Suppressor macrophage treated with lipopolysaccharide for 1 hour (primary cell): ENCODE measurements around the gene GRID1.

Source experiments
- DNase-seq, 3 donors: peaks; one replicate each; pipeline ENCODE4 v3.0.0-alpha.2; 2020 to 2022

GRID1 gene

DNA sequence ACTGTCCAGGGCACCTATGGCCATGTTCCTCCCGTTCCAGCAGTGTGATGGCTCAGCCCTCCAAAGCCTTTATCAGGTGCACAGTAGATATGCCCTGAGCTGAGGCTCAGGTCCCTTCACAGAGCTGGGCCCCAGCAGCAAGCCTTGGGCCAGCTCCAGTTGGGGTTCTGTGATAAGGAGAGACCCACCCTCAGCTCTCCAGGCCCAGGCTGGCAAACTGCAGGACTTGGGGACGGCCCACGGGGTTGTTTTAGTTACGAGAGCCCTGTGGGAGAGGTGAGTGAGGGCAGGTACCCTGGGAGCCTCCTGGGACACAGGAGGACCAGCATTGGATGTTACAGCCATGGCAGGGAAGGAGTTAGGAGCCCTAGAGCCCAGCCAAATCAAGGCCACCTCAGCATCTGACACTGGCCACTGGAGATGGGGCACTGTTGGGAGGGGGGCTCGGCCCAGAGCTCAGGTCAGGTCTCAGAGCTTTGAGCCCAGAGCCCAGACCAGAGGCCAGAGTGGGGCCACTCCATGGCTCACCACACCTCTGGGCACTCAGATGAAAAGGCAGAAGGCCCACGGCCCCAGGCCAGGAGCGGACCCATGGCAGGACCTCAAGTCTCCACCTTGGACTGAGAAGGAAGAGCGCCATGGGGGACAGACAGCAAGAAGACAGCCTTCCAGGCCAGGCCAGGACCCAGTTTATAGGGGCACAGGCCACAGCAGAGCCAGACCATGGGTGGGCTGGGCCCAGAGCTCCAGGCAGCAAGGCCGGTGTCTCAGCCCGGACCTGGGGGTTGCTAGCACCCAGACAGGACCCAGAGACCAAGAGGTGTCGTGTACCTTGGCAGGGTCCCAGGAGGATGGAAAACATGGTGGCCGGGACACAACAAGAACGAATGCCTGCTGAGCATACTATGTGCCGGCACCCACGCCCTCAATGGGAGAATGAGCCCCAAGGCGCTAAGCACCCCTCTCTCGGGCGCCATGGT, 12.8 kb downstream of the GRID1 start:
- DNase-seq = no peak

DNA sequence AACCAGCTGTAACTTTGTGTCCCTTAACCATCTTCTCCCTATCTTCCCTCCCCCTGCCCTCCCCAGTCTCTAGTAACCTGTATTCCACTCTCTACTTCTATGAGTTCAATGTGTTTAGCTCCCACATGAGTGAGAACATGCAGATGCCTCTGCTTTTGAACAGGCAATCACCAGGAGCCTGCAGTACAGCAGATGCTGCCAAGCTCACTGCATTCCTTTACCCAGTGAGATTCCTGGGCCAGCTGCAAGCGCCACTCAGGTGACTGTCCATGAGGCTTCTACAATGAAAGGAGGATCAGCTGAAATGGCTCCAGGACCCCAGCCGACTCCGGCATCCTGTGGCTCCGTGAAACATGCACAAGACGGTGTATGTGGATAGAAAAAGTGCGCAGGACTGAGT, 15.7 kb downstream of the GRID1 start:
- DNase-seq = no peak

GRCh38 chr10:86349940-86350630, 16.5 kb downstream of the GRID1 start:
- DNase-seq = no peak

DNA sequence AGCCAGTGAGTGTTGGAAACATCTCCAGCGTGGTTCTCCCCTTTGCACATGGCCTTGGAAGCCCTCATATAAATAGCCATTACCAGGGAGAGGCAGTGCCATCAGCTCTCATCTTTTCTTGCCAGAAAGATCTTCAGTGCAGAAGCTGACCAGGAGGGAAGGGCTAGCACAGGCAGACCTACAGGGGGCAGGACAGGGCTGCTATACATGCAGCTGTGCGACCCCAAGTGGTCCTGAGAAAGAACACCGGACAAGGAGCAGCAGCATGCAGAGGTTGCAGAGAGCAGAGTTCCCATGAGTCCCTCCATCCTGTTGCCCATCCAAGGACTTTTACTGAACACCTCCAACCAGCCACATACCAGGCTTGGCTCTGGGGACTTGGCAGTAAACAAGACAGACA, 17.1 kb downstream of the GRID1 start:
- no peak for DNase-seq

DNA sequence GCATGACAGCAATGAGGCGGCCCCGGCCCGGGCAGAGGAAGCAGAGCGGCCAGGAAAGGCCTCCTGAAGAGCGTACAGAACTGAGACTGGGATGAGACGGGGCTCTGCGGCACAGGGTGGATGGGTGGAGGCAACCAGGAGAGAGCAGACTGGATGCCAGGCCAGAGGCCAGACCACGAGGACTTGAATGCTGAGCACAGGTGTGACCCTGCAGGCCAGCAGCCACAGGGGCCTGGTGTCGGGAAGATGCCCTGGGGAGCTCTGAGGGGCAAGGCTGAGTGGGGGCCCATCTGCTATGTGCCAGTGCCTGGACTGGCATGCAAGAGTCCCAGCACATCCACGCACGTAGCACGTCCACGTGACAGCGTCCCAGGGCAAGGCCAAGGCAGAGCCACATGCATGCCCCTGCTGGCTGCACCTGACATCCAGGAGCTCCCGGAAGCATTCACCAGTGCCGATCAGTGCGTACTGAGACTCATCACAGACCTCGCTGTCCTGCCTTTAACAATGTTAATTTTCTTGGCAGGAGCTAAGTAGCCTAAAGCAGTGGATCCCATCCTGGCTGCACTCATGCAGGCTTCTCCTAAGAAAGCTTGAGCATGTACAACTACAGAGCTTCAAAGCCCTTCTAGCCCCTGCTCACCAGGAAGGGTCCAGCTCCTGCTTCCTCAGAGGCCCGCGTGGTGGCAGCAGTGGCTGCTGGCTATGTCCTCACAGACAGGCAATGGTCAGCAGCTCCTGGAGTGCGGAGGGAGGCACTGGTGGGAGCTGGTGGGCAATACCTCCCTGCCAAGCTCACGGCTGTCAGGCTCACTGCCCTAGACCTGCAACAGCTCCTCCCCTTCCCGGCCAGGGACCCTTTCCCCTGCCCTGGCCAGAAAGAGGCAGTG, 18.0 kb downstream of the GRID1 start:
- no peak for DNase-seq

- no peak for DNase-seq
Measured at GRCh38 chr10:86347856-86348255, 18.7 kb downstream of the GRID1 start.

GRCh38 chr10:86346799-86347665, 19.6 kb downstream of the GRID1 start:
- DNase-seq = no peak

- DNase-seq = no peak
Measured at GRCh38 chr10:86345859-86346798, 20.5 kb downstream of the GRID1 start.

- DNase-seq = no peak
Measured at GRCh38 chr10:86345296-86345858, 21.2 kb downstream of the GRID1 start.

DNA sequence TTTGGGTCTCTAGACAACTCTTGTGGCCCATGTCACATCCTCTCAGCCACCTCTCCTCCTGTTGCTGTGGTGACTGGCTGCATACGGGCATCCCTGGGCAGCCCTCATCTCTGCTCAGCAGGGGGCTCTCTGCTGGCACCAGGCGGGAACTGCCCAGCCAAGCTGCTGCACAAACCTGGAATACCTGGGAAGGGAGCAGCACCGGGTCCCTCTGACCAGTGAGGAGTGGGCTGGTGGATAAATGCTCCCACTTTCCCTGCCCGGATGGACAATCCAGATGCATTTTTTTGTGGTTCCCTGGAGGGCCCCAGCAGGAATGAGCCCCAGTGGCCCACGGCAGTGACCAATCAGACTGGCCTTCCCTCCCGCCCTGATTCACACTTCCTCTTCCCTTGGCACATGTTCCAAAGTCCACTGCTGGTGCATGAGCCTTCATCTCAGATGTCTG, 21.9 kb downstream of the GRID1 start:
- DNase-seq = peak; percentile 44 to 48 (median 46)

GRCh38 chr10:86344281-86344680, 22.3 kb downstream of the GRID1 start:
- no peak for DNase-seq

DNA sequence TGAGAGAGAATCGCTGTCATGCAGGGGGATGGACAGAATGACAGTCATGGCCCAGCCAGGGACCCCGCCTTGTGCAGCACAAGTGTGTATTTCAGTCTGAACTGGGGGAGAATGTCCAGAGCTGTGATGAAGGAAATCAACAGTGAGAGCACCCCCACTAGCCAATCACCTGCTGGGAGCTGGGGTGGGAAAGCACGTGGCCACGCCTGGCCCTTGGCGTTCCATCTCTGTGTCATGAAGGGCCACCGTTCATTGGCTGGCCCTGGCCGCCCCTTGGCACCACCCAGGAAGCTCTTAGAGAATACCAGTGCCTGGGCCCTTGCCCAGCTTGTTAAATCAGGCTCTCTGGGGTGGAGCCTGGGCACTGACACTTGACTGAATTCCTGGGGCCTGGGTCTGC, 22.8 kb downstream of the GRID1 start:
- no peak for DNase-seq

DNA sequence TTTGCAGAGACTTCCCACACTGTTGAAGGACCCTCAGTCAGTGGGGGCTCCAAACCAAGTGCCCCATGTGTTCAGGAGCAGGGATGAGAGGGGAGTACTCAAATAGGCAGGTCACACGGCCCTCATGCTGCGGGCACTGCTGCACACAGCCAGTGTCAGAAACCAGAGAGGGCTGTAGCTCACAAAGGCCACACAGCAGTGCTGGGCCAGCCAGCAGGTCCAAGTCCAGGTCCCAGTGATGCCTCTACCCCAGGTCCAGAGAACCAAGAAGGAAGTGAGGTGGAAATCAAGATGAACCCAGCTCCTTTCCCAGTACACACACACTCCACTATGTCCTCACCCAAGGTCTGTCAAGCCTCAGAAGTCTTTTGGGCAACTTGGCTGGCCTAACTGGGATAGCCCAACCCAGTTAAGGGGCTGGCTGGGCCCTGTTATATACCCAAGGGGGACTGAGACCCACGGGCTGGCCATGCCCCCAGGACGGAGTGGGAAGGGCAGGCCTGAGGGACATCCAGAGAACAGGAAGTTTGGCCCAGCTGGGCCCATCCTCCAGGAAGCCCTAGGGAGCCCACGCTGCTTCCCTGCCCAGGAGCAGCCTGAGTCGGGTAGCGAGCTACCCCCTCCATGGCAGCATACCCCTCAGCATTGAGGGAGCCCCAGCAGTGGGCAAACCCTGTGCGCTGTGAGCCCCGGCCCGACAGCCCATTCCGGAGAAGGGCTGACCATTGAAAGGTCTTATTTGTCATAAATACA, 24.3 kb downstream of the GRID1 start:
- DNase-seq = no peak

DNA sequence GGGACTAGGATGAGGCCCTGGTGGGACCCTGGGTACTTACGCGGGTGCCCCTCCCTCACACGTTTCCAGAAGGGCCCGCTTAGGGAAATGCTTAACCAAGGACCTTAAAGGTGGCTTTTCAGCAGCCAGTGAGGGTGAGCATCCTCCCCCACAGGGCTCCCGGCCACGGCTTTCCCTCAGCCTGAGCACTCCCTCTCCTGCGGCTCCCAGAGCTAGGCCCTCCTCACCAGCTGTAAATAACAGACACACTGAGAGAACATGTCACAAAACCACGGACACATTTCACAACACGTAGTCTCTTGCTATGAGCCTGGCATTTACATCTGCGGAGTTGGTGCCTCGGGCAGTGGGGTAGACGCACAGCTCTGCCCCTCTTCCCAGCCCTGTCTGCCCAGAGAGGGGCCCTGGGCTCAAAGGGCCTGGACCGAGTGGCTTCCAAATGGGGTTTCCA, 25.2 kb downstream of the GRID1 start:
- DNase-seq = no peak

DNA sequence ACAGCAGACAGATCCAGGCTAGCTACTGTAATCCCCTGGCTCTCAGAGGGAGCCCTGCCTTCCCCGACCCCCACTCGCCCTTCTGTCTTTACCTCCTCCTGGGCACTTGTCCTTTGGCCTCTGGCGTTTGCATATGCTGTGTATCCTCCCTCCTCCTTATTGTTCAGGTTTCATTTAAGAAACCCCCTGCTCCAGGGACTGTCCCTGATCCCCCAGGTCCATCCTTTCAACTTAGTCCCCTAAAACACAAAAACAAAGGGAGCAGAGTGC, 25.7 kb downstream of the GRID1 start:
- no peak for DNase-seq

DNA sequence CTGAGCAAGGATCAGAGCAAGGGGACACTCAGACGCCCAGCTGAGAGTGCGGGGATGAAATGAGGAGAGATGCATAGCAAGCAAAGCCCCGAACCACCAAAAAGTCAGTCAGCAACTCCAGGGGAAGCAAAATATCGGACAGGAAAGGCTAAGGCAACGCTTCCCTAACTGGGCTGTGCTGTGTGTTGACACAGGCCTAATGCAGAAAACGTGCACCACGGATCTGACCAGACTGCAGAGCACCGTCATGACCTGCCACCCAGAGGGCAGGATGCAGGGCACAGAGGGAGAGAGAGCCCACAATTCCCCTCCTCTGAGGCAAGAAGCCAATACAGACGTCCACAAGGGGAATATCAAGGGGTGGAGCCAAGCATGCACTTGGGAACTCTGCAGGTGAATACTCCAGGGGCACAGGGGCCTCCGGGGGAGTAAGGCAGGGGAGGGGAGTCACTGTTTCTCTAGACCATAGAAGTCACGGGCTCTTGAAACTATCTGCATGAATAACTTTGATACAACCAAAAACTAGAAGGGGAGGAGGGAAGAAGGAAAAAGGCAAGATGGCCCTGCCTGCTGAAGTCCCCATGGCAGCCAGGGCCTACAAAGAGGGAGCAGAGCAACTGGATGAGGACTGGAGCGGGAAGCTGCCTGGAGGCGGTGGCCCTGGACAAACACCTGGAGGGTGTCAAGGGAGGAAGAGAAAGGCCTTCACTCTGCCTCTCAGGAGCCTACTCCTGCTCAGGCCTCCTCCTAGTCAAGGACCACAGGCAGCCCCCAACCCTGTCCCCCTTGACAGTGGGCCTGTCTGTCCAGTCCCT, 26.2 kb downstream of the GRID1 start:
- DNase-seq = no peak

DNA sequence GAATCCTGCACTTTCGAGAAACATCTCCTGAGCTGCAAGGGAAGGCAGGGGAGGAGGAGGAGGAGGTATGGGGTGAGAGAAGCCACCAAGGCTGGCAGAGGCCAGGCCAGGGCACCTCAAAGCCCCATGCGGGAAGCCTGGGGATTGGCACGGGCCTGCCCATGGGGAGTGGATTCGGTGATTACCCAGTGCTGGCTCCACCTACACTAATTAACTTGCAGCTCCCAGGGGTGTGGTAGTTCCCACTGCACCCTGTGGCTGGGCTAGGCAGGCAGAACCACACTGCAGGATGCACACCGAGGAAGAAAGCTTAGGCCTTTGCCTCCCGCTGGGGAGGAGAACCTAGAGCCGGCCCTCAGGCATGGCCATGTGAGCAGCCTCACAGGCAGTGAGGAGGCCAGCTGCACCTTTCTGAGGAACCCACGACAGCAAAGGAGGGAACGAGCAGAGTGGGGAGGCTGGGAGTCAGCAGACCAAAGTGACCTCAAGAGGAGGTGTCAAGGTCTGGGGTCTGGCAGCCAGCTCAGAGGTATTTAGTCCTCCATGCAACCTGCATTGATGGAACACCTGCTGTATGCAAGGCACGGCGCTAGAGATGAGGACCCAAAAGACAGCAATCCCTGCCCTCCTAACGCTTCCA, 27.2 kb downstream of the GRID1 start:
- no peak for DNase-seq

DNA sequence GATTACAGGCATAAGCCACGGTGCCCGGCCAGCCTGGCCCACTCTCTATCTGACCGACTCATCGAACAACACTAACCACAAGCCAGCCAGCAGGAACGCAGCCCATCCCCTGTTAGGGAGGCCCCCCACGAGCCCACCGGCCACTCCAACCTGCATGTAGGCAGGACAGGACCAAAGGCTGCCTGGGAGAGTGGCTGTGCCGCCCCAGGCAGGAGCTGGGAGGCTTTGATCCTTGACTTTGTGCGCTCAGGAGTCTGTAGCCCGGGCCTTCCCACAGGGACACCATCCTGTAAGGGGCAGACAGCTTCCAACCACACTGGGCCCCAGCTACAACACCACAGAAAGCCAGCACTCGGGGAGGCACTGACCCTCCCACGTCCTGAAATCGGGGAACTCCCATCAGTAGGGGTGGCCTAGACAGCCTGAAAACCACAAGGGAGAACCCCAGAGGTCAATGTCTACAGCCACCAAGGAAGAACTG, 29.4 kb downstream of the GRID1 start:
- DNase-seq = peak; percentile 67 to 77 (median 76)
